OCI-LY7 (cell line): ENCODE measurements around the gene LARGE1. TPM values are rescaled to one million over a fixed set of nuclear protein-coding genes. Genes with fewer than 3 reads are reported as not detected.

Experiments used
- BruUV-seq: library from RNA; stranded (reverse); fragments of 400-500 nt; replicated peaks from 2 replicates; lab custom pipeline; 2021; lab: Mats Ljungman, UMichigan
- CTCF ChIA-PET: fragments of 300-600 bp; sonication (Branson Sonifier 250); formaldehyde crosslinking; loops from one replicate; lab custom pipeline; 2022; ENCODE audit warnings: antibody characterized with exemption; ENCODE audit not compliant: unreplicated experiment; lab: Charles Lee
- POLR2A ChIA-PET: fragments of 300-600 bp; sonication (Branson Sonifier 250); formaldehyde crosslinking; loops from one replicate; lab custom pipeline; 2022; ENCODE audit warnings: antibody characterized with exemption; lab: Charles Lee
- DNase-seq: peaks from one replicate; pipeline ENCODE4 v3.0.0-alpha.2; 2015; ENCODE audit warnings: low spot score
- H2AFZ ChIP-seq: fragments of 200-600 bp; sonication (generic), shearing (Covaris generic); 2 replicates; pipeline ENCODE4 v1.6.1; 2014; ENCODE audit warnings: mild to moderate bottlenecking, antibody characterized with exemption, low read length, moderate library complexity
- H3K27ac ChIP-seq: fragments of 200-600 bp; sonication (generic); 2 replicates; pipeline ENCODE4 v1.5.1; 2014; ENCODE audit warnings: mixed run types, low read depth, mild to moderate bottlenecking, moderate library complexity, low read length, inconsistent platforms; ENCODE audit not compliant: poor library complexity, severe bottlenecking
- H3K36me3 ChIP-seq: fragments of 200-600 bp; sonication (generic); 2 replicates; pipeline ENCODE4 v1.6.1; 2014; ENCODE audit warnings: mild to moderate bottlenecking, antibody characterized with exemption, low read length, moderate library complexity, mixed read lengths; ENCODE audit not compliant: insufficient read depth
- H3K4me1 ChIP-seq: fragments of 200-600 bp; sonication (generic); 2 replicates; pipeline ENCODE4 v1.5.1; 2014; ENCODE audit warnings: mild to moderate bottlenecking, low read length; ENCODE audit not compliant: insufficient read depth, poor library complexity, severe bottlenecking
- H3K4me2 ChIP-seq: fragments of 200-600 bp; sonication (generic); 2 replicates; pipeline ENCODE4 v1.6.1; 2014; ENCODE audit warnings: mild to moderate bottlenecking, low read length
- H3K4me3 ChIP-seq: fragments of 200-600 bp; sonication (generic); 2 replicates; pipeline ENCODE4 v1.5.1; 2014; ENCODE audit warnings: mild to moderate bottlenecking, low read depth, low read length; ENCODE audit not compliant: poor library complexity, severe bottlenecking
- H3K79me2 ChIP-seq: fragments of 200-600 bp; sonication (generic); 2 replicates; pipeline ENCODE4 v1.6.1; 2016; ENCODE audit warnings: low read depth, mild to moderate bottlenecking, low read length, moderate library complexity, mixed read lengths; ENCODE audit not compliant: insufficient read depth
- H3K9me2 ChIP-seq: fragments of 200-600 bp; sonication (generic); 2 replicates; pipeline ENCODE4 v1.6.1; 2016; ENCODE audit warnings: mild to moderate bottlenecking, low read length, mixed read lengths; ENCODE audit not compliant: insufficient read depth
- H3K9me3 ChIP-seq: fragments of 200-600 bp; sonication (generic); 2 replicates; pipeline ENCODE4 v1.6.1; 2014; ENCODE audit warnings: mild to moderate bottlenecking, mixed run types, low read length, mixed read lengths
- H4K20me1 ChIP-seq: fragments of 200-600 bp; sonication (generic); 2 replicates; pipeline ENCODE4 v1.6.1; 2014; ENCODE audit warnings: mild to moderate bottlenecking, antibody characterized with exemption, low read length, moderate library complexity, mixed read lengths; ENCODE audit not compliant: insufficient read depth
- EZH2phosphoT487 ChIP-seq: fragments of 200-600 bp; sonication (generic); IDR thresholded peaks from 2 replicates; pipeline ENCODE4 v1.6.1; 2018; ENCODE audit warnings: low read depth, borderline replicate concordance, mild to moderate bottlenecking, mixed run types, antibody characterized with exemption, low read length, moderate library complexity, mixed read lengths
- intact Hi-C: fragments of 100-400 bp; cut with micrococcal nuclease; formaldehyde crosslinking; loops from one replicate; pipeline ENCODE4 v1.10.0; 2022; ENCODE audit not compliant: unreplicated experiment
- total RNA-seq, 2 experiments: library from RNA; depleted of rRNA in 1 of 2; stranded (reverse); fragments of >200 nt in 1 of 2; shearing (Covaris generic) in 1 of 2; gene quantifications; 2 replicates each; pipeline ENCODE4 v1.2.3, GENCODE V29; 2014 to 2022
- TF ChIP-seq, protein P1 (sequence below): fragments of 200-600 bp; sonication (generic); conservative IDR thresholded peaks from 2 replicates; pipeline ENCODE4 v1.5.1; 2014; ENCODE audit warnings: mild to moderate bottlenecking, antibody characterized with exemption, low read length, moderate library complexity, mixed read lengths

Gene LARGE1
- total RNA-seq, 2 experiments from 2014 or later: 31.5 to 31.9 TPM

DNA sequence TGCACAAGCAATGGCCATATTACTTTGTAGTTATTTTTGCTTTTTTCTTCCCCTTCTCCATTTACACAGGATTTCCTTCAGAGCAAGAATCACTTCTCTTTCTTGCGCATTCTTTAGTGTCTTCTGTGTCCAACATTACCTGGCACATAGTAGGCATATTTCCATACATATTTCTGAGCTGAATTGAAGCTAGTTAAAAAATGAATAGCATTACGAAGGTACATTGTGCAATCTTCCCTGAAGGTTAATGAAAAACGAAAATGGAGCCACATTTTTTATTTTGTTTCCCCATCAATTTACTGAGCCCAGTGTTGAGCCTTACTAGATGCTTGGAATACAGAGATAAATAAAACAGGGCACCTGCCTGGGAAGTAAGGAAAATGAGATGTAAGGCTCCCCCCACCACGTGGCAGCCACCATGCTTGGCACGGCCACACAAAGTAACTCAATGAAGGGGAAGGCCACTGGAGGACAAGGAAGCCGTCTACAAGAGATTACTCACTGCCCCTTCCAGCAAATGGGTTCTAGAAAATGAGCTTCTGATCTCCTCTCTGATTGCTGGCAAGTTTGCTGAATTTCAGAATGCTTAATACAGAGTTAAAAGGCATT is 381.9 kb downstream of the LARGE1 start:
- Histone ChIP-seq H3K4me2 (no peak overlapping the region), H3K9me3 (no peaks in the 10 kb centered on the region), H3K4me3 (no peak overlapping the region), H3K27ac (no peak overlapping the region), H3K9me2 (no peaks in the 10 kb centered on the region), H4K20me1 (no peaks in the 10 kb centered on the region), H3K79me2 (no peaks in the 10 kb centered on the region), H2AFZ (no peak overlapping the region), H3K4me1 (peaks cover 5% of the 10 kb centered on the region), H3K36me3 (no peaks in the 10 kb centered on the region)
- intact Hi-C loops: no loop called here
- ChIA-PET CTCF (no interaction called here), POLR2A (interaction anchor here (0.6 to 0.9 kb wide), 5 partner anchors 11 to 941 kb away, joined by 3 to 7 read pairs (median 3); no protein-coding TSS in a partner anchor)
- BruUV-seq: no TSS peak
- no peak for DNase-seq
- TF ChIP-seq, protein P1, sequence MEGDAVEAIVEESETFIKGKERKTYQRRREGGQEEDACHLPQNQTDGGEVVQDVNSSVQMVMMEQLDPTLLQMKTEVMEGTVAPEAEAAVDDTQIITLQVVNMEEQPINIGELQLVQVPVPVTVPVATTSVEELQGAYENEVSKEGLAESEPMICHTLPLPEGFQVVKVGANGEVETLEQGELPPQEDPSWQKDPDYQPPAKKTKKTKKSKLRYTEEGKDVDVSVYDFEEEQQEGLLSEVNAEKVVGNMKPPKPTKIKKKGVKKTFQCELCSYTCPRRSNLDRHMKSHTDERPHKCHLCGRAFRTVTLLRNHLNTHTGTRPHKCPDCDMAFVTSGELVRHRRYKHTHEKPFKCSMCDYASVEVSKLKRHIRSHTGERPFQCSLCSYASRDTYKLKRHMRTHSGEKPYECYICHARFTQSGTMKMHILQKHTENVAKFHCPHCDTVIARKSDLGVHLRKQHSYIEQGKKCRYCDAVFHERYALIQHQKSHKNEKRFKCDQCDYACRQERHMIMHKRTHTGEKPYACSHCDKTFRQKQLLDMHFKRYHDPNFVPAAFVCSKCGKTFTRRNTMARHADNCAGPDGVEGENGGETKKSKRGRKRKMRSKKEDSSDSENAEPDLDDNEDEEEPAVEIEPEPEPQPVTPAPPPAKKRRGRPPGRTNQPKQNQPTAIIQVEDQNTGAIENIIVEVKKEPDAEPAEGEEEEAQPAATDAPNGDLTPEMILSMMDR: no peak
- TF ChIP-seq EZH2phosphoT487: no peak

DNA sequence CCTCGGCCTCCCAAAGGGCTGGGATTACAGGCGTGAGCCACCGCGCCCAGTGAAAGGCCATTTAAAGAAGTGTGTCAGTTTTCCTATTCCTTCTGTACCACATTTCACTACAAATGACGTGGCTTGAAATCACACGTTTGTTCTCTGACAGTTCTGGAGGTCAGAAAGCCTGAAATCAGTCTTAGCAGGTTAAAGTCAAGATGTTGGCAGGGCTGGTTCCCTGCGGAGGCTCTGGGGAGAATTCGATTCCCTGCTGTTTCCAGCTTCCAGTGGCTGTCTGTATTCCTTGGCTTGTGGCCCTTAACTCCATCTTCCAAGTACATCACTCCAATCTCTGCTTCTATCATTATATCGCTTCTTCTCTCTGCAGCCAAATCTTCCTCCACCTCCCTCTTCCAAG is 383.2 kb downstream of the LARGE1 start:
- Histone ChIP-seq H3K9me2 (no peaks in the 10 kb centered on the region), H3K27ac (no peak overlapping the region), H4K20me1 (no peaks in the 10 kb centered on the region), H3K9me3 (no peaks in the 10 kb centered on the region), H3K4me3 (no peak overlapping the region), H3K79me2 (no peaks in the 10 kb centered on the region), H3K4me2 (no peak overlapping the region), H2AFZ (no peak overlapping the region), H3K4me1 (peaks cover 5% of the 10 kb centered on the region), H3K36me3 (no peaks in the 10 kb centered on the region)
- TF ChIP-seq, protein P1: no peak
- no peak for TF ChIP-seq EZH2phosphoT487
- no peak for DNase-seq
- POLR2A ChIA-PET: no interaction called here
- CTCF ChIA-PET: no interaction called here
- intact Hi-C loops: no loop called here
- no TSS peak for BruUV-seq
